ENCODE results near the gene PHLDB3. TPM values are rescaled to one million over a fixed set of nuclear protein-coding genes. Genes with fewer than 3 reads are reported as not detected.

Gene PHLDB3
- total and polyA plus RNA-seq, 2 of the 4 experiments (the other 2 are of a cell fraction), result 2.9 to 10.6 TPM

- no peak overlapping the region for H3K23ac ChIP-seq (ENCODE audit: low read depth, low read length)
- ChIA-PET CTCF (interaction anchor here (1.0 to 1.2 kb wide), 2 partner anchors 21 to 240 kb away, joined by 3 to 4 read pairs; no protein-coding TSS in a partner anchor), POLR2A (ENCODE audit: unreplicated experiment) (interaction anchor here (1.1 kb wide), 1 partner anchor 9 kb away, joined by 5 read pairs; no protein-coding TSS in a partner anchor)
- no peak overlapping the region for H3K14ac ChIP-seq (replicated peaks; ENCODE audit: low read depth, low read length)
- no peak overlapping the region for H3K9ac ChIP-seq (ENCODE audit: low read depth, low read length)
- TF ChIP-seq RFX5 (IDR thresholded peaks at IDR 0.05; ENCODE audit: low read depth, low read length) (no peak), NFE2L2 (IDR thresholded peaks at IDR 0.05; ENCODE audit: low read depth, low read length) (no peak), CEBPB (IDR thresholded peaks at IDR 0.05; ENCODE audit: low read depth, low read length) (no peak), CHD1 (IDR thresholded peaks at IDR 0.05; ENCODE audit: low read depth, low read length) (no peak), BHLHE40 (IDR thresholded peaks at IDR 0.05; ENCODE audit: low read depth, low read length) (no peak), MAZ (IDR thresholded peaks at IDR 0.05; ENCODE audit: borderline replicate concordance, low read depth, low read length) (no peak), MAFK (IDR thresholded peaks at IDR 0.05; ENCODE audit: low read depth, low read length) (no peak), RCOR1 (IDR thresholded peaks at IDR 0.05; ENCODE audit: insufficient replicate concordance, low read length) (no peak), MXI1 (IDR thresholded peaks at IDR 0.05; ENCODE audit: borderline replicate concordance, low read depth, low read length) (no peak), POLR2A (IDR thresholded peaks at IDR 0.05; ENCODE audit: low read depth, low read length) (no peak), RAD21 (IDR thresholded peaks at IDR 0.05; ENCODE audit: low read length) (no peak), SMC3 (IDR thresholded peaks at IDR 0.05; ENCODE audit: low read depth, low read length) (no peak)
- TF ChIP-seq, protein P1, sequence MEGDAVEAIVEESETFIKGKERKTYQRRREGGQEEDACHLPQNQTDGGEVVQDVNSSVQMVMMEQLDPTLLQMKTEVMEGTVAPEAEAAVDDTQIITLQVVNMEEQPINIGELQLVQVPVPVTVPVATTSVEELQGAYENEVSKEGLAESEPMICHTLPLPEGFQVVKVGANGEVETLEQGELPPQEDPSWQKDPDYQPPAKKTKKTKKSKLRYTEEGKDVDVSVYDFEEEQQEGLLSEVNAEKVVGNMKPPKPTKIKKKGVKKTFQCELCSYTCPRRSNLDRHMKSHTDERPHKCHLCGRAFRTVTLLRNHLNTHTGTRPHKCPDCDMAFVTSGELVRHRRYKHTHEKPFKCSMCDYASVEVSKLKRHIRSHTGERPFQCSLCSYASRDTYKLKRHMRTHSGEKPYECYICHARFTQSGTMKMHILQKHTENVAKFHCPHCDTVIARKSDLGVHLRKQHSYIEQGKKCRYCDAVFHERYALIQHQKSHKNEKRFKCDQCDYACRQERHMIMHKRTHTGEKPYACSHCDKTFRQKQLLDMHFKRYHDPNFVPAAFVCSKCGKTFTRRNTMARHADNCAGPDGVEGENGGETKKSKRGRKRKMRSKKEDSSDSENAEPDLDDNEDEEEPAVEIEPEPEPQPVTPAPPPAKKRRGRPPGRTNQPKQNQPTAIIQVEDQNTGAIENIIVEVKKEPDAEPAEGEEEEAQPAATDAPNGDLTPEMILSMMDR (conservative IDR thresholded peaks at IDR 0.05; ENCODE audit: low read depth, low read length), result no peak
- TF ChIP-seq, protein P2, sequence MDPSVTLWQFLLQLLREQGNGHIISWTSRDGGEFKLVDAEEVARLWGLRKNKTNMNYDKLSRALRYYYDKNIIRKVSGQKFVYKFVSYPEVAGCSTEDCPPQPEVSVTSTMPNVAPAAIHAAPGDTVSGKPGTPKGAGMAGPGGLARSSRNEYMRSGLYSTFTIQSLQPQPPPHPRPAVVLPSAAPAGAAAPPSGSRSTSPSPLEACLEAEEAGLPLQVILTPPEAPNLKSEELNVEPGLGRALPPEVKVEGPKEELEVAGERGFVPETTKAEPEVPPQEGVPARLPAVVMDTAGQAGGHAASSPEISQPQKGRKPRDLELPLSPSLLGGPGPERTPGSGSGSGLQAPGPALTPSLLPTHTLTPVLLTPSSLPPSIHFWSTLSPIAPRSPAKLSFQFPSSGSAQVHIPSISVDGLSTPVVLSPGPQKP (IDR thresholded peaks at IDR 0.05; ENCODE audit: borderline replicate concordance, low read depth, low read length), result no peak
- intact Hi-C loops (cut with micrococcal nuclease), result loop anchor here (2.0 kb wide), 1 partner anchor 60 kb away; no protein-coding TSS in a partner anchor
- peaks cover 3% of the 10 kb centered on the region; the same call in 1 of the 2 replicates for H3K4me1 ChIP-seq (ENCODE audit: control insufficient read depth, insufficient read depth, low read length)
- H3K18ac ChIP-seq (ENCODE audit: low read depth, low read length), result no peak overlapping the region
- H2BK120ac ChIP-seq (ENCODE audit: low read depth, low read length), result no peak overlapping the region
- H3K9me1 ChIP-seq (ENCODE audit: insufficient read depth, low read length), result peaks cover 12% of the 10 kb centered on the region; the same call in 1 of the 2 replicates
- peak overlapping the region in 1 of 2 experiments; percentile 44; a peak in 1 of 4 replicates for H4K8ac ChIP-seq (ENCODE audit: low read depth in 2 of 2, low read length in 2 of 2)
- H4K20me1 ChIP-seq (ENCODE audit: insufficient read depth, low read length), result peaks cover 5% of the 10 kb centered on the region
- DNase-seq (no peak), ATAC-seq (ENCODE audit: low read depth) (no peak)
- dilution Hi-C loops (cut with HindIII; ENCODE audit: low sequenced_read_pairs, unreplicated experiment), result no loop called here
- H3K4ac ChIP-seq (ENCODE audit: low read depth, low read length), result peak overlapping the region; percentile 43; the same call in 1 of the 2 replicates
- 18% methylated on average over 13 of the region's 17 CpGs; no CpG with 5 or more reads in 1 of the 2 experiments for WGBS, 2 experiments (ENCODE audit: extremely low coverage in 2 of 2, insufficient read length in 1 of 2)
- H3K27me3 ChIP-seq (ENCODE audit: control insufficient read depth, insufficient read depth, low read length), result no peaks in the 10 kb centered on the region
- H2AK5ac ChIP-seq (ENCODE audit: low read depth, low read length), result peak overlapping the region; percentile 58; the same call in 1 of the 2 replicates
- no peak overlapping the region for H2BK20ac ChIP-seq (ENCODE audit: low read depth, low read length)
- H3K56ac ChIP-seq (ENCODE audit: extremely low read depth, insufficient read depth, low read length), result no peak overlapping the region
- no peak overlapping the region for H3K27ac ChIP-seq (ENCODE audit: insufficient read depth, low read length)
- peak overlapping the region; percentile 17 for H3K4me3 ChIP-seq (ENCODE audit: insufficient read depth, low read depth, low read length)
- H3K36me3 ChIP-seq (ENCODE audit: control insufficient read depth, insufficient read depth, low read length), result 0 out of 2 replicates have a peak, but pooled peaks cover 1% of the 10 kb centered on the region
- H4K5ac ChIP-seq (ENCODE audit: low read depth, low read length), result no peak overlapping the region
- no peak overlapping the region for H2BK15ac ChIP-seq (ENCODE audit: low read depth, low read length)
- no TSS peak for BruUV-seq (replicated peaks)
- no peak overlapping the region; the same call in 1 of the 2 replicates for H4K91ac ChIP-seq (ENCODE audit: insufficient read depth, low read depth, low read length)
- H3K9me3 ChIP-seq (ENCODE audit: control insufficient read depth, insufficient read depth, low read length), result no peaks in the 10 kb centered on the region
- H2AFZ ChIP-seq (replicated peaks; ENCODE audit: low read length, poor library complexity), result peak overlapping the region; percentile 87
- no peak overlapping the region for H2BK5ac ChIP-seq (ENCODE audit: low read depth, low read length, poor library complexity, severe bottlenecking)
- H3K79me1 ChIP-seq (ENCODE audit: low read depth in 1 of 2, low read length in 2 of 2), result peaks cover 0 to 6% of the 10 kb centered on the region in 2 experiments; a peak in 1 of 4 replicates
- H3K4me2 ChIP-seq (ENCODE audit: low read depth, low read length), result peak overlapping the region; percentile 44
- in situ Hi-C loops (cut with MboI; ENCODE audit: low sequenced_read_pairs), result no loop called here
- H2AK9ac ChIP-seq (replicated peaks; ENCODE audit: low read depth, low read length, poor library complexity), result peak overlapping the region; percentile 60
Observed at GRCh38 chr19:43534305-43534815, 29.8 kb upstream of the PHLDB3 start.
